HuH-7 (cell line): ENCODE results near the gene INTS15.
A peak's percentile ranks its signal among the peaks of the same experiment; 100 is the strongest.
"Not testable (repeated sequence)": the region's sequence is repeated elsewhere in the genome, so short reads cannot be mapped to it uniquely, and the experiment has no call there.

Source experiments
- DNase-seq: peaks from one replicate; pipeline ENCODE4 v3.0.0; 2011; ENCODE audit warnings: low spot score

INTS15 gene

DNA sequence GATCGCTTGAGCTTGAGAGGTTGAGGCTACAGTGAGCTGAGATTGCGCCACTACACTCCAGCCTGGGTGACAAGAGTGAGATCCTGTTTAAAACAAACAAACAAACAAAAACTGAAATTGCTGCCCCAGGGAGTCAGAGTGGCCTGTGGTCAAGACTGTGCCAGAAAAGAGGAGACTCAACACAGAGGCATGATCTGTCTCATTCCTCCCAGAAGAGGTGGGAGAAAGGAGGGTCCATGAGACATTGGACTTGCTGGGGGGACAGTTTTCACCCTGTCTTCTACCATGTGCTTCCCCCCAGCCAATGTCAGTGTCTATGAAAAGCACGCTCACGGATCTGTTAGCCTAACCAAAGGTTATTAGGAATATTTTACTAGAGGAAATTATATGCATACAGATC lies 28.8 kb downstream of the INTS15 start:
- no peak for DNase-seq

DNA sequence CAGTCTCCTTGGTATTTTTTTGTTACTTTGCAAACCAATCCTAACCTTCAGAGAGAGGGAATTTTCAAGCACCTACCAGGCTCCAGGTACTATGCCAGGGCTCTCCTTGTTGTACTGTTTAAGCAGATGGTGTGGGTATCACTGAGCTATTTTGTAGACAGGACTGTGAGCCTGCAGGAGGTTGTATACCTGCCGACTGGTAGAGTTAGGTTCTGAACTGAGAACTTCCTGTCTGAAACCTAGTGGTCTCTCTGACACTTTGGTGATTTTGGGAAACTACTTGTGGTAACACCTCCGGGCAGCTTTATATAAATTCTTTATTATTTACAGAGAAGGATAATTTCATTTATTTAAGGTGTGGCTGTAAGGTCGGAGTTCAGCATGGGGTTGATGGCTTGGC lies 30.1 kb downstream of the INTS15 start:
- DNase-seq = no peak

DNA sequence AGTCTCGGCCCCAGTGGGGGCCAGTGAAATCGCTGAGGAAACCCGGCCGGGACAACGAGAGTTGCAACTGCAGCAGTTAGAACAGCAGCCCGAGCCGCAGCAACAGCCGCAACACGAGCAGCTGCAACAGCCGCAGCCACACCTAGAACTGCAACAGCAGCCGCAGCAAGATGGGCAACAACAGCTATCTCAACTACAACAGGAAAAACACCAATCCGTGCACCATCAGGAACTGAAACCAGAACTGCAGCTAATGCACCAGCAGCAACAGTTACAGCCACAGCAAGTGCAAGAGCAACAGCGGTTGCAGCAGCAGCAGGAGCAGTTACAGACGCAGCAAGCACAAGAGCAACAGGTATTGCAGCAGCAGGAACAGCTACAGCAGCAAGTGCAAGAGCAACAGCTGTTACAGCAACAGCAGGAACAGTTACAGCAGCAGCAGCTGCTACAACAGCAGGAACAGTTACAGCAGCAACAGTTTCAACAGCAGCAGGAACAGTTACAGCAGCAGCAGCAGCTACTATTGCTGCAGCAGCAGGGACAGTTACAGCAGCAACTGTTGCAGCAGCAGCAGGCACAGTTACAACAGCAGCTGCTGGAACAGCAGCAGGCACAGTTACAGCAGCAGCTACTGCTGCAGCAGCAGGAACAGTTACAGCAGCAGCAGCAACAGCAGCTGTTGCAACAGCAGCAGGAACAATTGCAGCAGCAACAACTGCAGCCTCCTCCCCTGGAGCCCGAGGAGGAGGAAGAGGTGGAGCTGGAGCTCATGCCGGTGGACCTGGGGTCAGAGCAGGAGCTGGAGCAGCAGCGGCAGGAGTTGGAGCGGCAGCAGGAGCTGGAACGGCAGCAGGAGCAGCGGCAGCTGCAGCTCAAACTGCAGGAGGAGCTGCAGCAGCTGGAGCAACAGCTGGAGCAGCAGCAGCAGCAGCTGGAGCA lies 31.6 kb downstream of the INTS15 start:
- no peak for DNase-seq

DNA sequence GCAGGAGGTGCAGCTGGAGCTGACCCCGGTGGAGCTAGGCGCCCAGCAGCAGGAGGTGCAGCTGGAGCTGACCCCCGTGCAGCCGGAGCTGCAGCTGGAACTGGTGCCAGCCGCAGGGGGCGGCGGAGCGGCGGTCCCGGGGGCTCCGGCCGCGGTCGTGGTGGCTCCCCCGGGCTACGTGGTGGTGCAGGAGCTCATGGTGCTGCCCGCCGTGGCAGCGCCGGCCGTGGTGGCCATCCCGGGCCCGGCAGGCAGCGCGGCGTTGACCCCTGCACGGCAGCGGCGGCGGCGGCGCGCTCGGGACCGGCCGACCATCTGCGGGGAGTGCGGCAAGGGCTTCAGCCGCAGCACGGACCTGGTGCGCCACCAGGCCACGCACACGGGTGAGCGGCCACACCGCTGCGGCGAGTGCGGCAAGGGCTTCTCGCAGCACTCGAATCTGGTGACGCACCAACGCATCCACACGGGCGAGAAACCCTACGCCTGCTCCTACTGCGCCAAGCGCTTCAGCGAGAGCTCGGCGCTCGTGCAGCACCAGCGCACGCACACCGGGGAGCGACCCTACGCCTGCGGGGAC lies 32.4 kb downstream of the INTS15 start:
- DNase-seq = no peak

DNA sequence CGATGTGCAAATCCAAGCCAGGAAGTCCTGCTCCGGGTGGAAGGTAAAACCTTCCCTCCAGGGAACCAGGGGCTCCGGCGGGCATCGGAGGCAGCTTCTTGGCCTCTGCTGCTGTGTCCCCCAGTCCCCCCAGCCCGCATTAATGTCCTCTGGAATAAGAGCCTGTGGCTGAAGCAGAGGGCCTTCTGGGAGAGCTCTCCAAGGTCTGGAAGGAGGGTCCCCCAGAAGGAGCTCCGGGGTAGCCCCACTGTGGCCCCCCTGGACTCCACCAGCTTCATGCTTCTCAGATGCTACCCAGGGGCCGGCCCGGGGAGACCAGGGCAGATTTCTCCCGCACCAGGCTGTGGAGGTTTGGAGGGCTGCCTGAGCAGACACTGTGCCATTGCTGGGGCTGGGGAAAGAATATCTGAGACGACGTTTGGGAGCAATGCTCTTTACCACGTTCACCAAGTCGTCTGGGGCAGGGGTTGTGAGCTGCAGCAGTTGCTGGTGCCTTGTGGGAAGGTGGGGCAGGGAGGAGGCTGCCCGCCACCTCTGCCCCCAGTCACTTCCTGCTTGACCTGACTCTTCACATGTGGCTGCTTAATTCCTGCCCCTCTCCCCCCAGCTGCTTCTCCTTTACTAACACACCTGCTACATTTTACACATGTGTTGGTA lies 33.9 kb downstream of the INTS15 start:
- DNase-seq = no peak

DNA sequence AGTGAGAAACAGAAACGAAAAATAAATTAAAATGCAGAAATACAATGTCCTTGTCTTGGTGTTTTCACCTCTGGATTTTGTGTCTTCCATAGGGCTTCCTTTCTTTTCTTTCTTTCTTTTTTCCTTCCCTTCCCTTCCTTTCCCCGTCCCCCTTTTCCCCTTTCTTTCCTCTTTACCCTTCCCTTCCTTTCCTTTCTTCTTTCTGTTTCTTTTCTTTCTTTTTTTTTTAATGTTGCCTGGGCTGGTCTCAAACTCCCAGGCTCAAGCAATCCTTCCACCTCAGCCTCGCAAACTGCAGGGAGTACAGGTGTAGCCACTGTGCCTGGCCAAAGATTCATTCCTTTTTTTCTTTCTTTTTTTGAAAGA lies 34.4 kb downstream of the INTS15 start:
- DNase-seq = no peak

DNA sequence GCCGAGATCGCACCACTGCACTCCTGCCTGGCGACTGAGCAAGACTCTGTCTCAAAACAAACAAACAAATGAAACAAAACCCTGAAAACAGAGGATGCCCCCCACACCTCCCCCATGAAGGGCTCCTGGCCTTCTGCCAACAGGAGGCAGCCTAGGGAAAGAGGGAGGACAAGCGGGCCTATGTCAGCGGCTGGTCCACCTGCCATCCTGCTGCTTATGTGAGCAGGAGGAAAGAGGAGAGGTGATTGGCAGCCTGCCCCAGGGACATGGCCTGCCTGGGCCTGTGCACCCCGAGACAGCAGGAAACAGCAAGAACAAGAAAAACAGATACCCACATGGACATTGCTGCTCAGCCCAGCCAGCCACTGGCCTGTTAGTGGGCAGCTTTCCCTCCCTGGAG lies 38.2 kb downstream of the INTS15 start:
- DNase-seq = no peak

DNA sequence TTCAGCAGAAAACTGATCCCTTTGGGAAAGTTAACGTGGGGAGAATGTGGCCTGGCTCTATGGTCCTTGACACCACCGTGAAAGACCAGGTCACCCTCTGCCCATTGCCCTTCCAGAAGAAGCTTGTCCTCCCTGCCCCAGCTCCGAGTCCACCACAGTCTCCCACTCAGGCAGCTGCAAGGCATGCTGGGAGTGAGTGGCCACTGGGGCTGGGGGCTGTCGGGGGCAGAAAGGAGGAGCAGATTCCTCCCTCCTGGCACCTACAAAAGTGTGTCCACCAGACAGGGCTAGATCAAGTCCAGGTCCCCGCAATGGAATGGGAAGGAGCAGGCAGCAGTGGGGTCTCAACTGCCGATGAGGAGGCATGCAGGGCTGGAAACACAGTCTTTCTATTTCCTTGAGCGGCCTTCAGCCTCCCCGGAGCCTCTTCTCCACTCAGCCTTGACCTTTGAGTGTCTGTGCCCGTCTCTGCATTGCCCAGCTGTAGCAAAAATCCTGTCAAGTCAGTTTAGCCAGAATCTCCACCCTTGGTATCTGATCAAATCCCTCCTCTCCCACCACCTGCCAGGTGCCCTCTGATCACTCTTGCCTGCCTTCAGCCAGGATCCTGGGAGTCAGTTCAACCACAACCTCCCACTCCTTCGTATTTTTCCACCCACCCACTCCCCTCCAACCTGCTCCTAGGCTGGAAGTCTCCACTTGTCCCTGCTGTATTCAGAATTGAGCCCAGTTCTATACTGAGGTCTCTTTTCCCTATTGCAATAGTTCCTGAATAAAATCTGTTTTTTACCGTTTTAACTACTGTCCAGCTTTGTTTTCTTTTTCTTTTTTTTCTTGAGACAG lies 40.4 kb downstream of the INTS15 start:
- no peak for DNase-seq

DNA sequence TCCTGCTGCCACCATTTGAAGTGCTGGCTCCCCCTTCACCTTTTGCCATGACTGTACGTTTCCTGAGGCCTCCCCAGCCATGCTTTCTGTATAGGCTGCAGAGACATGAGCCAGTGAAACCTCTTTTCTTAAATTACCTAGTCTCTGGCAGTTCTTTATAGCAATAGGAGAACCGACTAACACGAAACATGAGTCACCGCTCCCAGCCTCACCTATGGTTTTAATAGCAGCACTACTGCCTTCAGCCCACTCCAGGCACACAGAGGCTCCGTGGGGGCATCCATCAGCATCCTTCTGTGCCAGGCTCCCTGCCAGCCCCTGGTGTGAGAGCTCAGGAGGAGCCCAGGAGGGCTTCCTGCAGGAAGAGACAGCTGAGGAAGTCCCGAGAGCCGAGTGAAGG lies 41.8 kb downstream of the INTS15 start:
- DNase-seq = no peak

DNA sequence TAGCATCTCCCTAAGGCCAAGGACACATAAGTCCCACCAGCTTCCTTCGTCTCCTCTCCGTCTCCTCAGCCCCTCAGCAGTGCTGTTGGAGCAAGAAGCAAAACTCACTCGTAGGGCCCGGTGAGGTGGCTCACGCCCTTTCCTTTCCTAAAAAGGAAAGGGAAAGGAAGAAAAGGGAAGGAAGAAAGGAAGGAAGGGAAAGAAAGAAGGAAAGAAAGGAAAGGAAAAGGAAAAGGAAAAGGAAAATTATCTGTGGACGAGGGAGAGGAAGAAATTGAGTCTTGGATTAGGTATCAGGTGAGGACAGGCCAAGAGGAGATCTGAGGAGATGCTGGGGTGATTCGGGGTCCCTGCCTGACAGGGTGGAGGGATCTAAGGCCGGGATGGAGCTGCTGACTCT lies 44.2 kb downstream of the INTS15 start:
- no peak for DNase-seq

DNA sequence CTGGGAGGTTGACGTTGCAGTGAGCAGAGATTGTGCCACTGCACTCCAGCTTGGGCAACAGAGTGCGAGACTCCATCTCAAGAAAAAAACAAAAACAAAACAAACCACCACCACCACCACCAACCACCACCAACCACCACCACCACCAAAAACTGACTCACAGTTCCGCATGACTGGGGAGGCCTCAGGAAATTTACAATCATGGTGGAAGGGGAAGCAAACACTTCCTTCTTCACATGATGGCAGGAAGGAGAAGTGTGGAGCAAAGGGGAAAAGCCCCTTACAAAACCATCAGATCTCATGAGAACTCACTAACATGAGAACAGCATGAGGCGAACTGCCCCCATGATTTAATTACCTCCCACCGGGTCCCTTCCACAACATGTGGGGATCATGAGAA lies 45.1 kb downstream of the INTS15 start:
- not testable (repeated sequence) for DNase-seq

DNA sequence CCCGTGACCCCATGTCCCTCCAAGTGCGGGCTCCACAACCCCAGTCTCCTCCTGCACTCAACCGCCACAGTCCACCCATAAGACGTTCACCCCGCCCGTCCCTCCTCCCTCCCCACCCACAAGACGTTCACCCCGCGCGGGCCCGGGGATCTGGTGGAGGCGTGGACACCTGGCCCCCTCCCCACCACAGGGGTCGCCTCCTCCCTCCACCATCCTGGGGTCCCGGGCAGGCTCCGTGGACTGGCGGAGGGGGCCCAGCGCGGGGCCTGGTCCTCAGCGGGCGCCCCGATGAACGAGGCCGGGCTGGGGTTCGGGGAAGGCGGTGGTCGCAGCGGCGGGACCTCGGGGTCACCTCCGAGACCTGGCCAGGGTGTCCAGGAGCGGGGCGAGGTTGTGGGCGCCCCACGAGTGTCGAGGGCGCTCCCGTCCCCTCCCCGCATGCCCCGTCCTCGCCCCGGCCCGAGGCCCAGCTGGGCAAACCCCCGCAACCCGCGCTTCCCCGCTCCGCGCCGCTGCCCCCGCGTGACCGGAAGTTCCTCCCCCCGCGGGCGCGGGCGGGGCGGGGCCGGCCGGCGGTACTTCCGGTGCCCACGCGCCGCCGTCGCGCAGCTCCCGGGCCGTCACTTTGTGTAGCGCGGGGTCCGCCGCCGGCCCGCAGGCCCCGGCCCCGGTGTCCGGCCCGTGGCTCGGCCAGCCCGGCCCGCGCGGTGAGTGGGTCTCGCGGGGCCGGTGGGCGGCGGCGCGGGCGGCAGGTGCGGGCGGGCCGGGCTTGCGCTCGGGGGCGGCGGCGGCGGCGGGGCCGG lies 47.1 kb downstream of the INTS15 start, which contains the start of gene ZNF316:
Gene ZNF316 (plus strand): TSS at position 578 of the 803 bp plus-strand sequence. CDS start 5,092 bp downstream, outside the sequence.
- peak; percentile 85 for DNase-seq

DNA sequence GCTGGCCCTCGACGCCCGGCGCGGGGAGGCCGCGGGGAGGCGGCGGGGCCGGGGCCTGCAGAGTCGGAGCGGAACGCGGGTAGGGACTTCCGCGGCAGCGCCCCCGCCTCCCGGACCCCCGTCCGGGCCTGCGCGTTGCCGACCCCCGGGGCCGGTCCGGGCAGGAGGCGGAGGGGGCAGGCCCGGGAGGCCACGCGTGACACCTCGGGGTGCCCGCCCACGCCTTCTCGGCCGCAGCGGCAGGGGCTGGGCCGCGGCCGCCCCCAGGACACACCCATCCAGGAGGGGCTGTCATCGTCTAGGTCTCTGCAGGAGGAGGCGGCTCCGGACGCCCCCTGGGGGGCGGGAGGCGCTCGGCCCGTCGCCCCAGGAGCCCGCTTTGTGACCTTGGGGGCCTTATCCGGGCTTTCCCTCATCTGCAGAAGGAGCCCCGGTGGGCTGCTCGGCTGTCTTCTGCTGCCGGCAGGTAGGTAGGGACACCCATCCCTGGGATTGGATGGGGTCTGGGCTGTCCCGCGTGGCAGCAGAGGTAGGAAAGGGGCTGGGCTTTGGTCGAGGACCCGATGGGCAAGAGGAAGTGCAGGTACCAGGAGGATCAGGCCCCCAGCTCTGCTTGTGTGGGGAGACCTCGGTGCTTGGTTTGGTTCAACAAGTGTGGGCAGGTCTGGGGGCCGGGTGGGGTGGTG lies 47.9 kb downstream of the INTS15 start:
- DNase-seq = peak; percentile 90

DNA sequence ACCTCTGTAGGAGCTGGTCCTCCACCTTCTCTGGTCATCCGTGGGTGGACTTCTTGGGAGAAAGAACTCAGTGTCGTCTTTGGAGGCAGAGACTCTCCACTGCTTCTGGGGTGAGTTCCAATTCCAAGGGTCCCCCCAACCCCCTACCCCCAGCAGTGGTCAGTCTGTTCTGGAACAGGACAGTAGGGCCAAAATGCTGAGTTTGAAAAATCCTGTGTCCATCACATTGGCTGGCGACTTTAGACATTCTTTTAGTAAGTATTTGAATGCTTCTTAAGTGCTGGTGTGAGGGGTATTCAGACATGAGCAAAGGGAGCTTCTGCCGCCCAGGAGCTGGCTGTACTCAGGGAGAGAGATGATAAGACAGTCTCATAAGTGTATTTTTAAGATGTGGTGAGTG lies 49.2 kb downstream of the INTS15 start:
- no peak for DNase-seq

DNA sequence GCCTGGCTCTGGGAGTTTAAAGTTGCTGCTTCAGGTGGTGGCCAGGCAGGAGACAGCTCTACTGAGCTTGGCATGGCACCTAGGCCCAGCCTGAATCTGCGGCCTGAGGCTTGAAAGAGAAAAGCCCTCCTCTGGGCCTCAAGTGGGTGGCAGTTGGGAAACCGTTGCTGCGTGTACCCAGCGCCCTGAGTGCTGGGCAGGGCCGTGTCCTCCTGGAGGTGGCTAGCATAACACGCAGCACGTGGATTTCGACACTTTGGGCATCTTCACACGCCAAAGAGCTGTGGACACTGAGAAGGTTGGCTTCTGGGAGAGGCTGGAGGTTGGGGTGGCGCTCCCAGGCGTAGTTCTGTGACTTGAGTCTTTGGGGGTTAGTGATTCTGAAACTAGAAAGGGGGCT lies 49.8 kb downstream of the INTS15 start:
- no peak for DNase-seq

DNA sequence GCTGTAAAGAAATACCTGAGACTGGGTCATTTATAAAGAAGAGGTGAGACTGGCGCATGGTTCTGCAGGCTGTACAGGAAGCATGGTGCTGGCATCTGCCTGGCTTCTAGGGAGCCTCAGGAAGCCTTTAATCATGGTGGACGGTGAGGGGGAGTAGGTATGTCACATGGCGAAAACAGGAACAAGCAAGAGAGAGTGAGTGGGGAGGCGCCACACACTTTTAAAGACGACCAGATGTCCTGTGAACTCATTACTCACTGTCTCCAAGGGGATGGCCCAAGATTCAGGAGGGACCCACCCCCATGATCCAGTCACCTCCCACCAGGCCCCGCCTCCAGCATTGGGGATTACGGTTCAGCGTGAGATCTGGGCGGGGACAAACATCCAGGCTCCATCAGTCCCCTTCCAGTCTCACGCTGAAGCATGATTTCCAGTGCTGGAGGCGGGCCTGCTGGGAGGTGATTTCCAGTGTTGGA lies 50.5 kb downstream of the INTS15 start:
- DNase-seq = no peak

DNA sequence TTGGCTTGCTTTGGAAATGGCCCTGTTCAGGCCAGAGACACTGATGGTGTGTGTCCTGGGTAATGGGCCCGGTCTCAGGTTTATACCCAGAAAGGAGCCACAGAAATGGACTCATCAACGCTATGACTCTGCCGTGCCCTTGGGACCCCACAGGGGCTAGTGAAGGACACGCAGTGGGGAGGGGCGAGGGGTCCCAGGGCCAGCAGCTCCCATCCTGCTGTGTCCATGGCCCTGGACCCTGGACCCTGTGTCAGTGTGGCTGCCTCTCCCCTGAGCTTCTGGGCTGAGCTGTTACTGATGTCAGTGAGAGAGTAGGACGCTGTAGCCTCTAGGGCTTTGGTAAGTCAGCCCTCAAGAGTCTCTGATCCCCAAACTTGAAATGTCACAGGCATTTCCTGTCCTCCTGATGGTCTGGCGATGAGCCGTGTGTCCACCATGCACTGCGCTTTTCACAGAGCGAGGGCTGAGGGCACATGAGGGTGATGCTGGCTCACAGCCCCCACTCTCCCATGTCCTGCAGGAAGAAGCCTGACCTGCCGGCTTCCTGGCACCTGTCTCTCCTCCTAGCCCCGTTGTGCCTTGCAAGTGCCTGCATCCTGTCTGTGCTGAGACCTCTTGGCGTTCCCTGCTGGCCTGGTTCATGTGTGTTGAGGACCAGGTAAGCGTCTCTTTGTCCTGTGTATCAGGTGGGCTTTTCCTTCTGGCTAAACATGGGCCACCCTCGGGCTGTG lies 51.6 kb downstream of the INTS15 start:
- no peak for DNase-seq

DNA sequence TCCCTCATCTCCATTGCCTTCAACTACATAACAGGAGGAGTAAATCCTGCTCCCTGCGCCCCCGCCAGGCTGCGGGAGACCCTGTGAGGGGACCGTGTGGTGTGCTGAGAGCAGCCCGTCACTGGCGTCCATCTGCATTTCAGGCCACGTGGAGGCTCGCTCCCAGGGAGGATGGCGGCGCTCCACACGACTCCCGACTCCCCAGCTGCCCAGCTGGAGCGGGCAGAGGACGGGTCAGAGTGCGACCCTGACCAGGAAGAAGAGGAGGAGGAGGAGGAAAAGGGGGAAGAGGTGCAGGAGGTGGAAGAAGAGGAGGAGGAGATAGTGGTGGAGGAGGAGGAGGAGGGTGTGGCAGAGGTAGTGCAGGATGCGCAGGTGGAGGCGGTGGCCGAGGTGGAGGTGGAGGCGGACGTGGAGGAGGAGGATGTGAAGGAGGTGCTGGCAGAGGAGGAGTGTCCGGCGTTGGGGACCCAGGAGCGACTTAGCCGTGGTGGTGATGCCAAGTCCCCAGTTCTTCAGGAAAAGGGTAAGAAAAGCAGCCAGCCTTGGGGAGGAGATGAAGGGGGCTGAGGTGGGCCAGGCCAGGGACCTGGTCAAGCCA lies 52.5 kb downstream of the INTS15 start:
- DNase-seq = no peak

DNA sequence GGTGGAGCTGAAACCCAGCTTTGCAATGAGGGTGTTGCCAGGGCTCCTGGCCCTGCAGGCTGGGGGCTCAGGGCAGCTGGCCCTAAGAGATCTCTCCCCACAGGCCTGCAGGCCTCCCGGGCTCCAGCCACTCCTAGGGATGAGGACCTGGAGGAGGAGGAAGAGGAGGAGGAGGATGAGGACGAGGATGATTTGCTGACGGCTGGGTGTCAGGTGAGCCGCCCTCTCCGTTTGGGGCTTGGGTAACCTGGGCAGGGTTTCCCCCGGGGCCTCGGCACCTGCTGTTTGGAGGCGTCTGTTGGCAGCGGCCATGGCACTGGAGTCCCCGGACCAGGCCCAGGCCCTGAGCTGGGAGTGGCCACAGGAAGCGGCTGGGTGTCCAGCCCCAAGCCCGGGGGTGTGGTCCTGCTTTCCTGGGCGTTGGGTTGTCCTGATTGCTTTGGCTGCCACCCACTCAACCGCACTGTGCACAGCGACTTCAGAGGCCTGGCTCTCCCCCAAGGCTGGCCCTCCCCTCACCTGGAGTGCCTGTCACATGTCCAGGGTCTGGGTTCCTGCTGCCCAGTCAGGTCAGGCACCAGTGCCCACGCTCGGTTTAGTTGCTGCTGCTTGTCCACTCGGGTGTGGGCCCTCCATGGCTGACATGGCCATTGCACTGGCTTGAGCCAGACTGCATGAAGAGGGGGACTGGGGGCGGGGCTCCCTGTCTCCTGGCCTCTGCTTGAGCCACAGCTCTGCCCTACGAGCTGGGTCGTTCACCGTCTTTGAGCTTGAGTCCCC lies 53.2 kb downstream of the INTS15 start:
- DNase-seq = no peak
